Measurements from ENCODE around the gene ACOT7.

The ACOT7 gene

DNA sequence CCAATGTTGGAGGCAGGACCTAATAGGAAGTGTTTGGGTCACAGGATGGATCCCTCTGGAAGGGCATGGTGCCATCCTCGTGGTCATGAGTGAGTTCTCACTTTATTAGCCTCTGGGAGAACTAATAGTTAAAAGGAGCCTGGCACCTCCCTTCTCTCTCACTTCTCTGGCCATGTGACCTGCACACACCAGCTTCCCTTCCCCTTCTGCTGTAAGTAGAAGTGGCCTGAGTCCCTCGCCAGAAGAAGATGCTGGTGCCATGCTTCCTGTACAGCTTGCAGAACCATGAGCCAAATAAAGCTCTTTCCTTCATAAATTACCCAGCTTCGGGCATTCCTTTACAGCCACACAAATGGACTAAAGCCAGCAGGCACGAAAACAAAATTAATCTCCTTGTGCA, 23.6 kb downstream of the ACOT7 start:
- in situ Hi-C loops (cut with MboI; ENCODE audit: low sequenced_read_pairs) = no loop called here

GRCh38 chr1:6367381-6368012, 26.1 kb downstream of the ACOT7 start:
- in situ Hi-C loops (cut with MboI; ENCODE audit: low sequenced_read_pairs) = no loop called here

- in situ Hi-C loops (cut with MboI; ENCODE audit: low sequenced_read_pairs) = no loop called here
Observed at GRCh38 chr1:6365047-6365446, 28.5 kb downstream of the ACOT7 start.

GRCh38 chr1:6363085-6363884, 30.3 kb downstream of the ACOT7 start:
- in situ Hi-C loops (cut with MboI; ENCODE audit: low sequenced_read_pairs) = loop anchor here (5.0 kb wide), 1 partner anchor 39 kb away; no protein-coding TSS in a partner anchor

DNA sequence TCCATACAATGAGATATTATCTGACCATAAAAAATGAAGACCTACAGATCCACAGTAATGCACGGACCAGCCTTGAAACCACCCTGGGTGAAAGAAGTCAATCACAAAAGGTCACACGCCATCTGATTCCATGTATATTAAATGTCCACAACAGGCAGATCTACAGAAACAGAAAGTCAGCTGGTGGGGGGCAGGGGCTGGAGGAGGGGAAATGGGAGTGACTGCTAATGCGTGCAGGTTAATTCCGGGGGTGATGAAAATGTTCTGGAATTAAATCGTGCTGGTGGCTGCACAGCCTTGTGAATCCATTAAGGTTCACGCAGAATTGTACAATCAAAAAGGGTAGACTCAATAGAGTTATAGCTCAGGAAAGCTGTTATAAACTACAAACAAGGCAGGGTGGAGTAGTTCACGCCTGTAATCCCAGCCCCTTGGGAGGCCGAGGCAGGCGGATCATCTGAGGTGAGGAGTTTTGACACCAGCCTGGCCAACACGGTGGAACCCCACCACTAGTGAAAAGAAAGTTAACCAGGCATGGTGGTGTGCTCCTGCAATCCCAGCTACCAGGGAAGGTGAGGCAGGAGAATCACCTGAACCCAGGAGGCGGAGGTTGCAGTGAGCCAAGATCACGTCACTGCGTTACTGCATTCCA, 32.3 kb downstream of the ACOT7 start:
- in situ Hi-C loops (cut with MboI; ENCODE audit: low sequenced_read_pairs) = loop anchor here (5.0 kb wide), 1 partner anchor 41 kb away; no protein-coding TSS in a partner anchor

- in situ Hi-C loops (cut with MboI; ENCODE audit: low sequenced_read_pairs) = loop anchor here (5.0 kb wide), 1 partner anchor 42 kb away; no protein-coding TSS in a partner anchor
Observed at GRCh38 chr1:6360517-6361070, 33.0 kb downstream of the ACOT7 start.

GRCh38 chr1:6360117-6360496, 33.5 kb downstream of the ACOT7 start:
- in situ Hi-C loops (cut with MboI; ENCODE audit: low sequenced_read_pairs) = loop anchor here (5.0 kb wide), 1 partner anchor 42 kb away; no protein-coding TSS in a partner anchor

- in situ Hi-C loops (cut with MboI; ENCODE audit: low sequenced_read_pairs) = loop anchor here (5.0 kb wide), 1 partner anchor 43 kb away; no protein-coding TSS in a partner anchor
Observed at GRCh38 chr1:6359216-6360116, 34.1 kb downstream of the ACOT7 start.

GRCh38 chr1:6358757-6359201, 34.8 kb downstream of the ACOT7 start:
- in situ Hi-C loops (cut with MboI; ENCODE audit: low sequenced_read_pairs) = no loop called here

- in situ Hi-C loops (cut with MboI; ENCODE audit: low sequenced_read_pairs) = no loop called here
Observed at GRCh38 chr1:6358144-6358624, 35.4 kb downstream of the ACOT7 start.

DNA sequence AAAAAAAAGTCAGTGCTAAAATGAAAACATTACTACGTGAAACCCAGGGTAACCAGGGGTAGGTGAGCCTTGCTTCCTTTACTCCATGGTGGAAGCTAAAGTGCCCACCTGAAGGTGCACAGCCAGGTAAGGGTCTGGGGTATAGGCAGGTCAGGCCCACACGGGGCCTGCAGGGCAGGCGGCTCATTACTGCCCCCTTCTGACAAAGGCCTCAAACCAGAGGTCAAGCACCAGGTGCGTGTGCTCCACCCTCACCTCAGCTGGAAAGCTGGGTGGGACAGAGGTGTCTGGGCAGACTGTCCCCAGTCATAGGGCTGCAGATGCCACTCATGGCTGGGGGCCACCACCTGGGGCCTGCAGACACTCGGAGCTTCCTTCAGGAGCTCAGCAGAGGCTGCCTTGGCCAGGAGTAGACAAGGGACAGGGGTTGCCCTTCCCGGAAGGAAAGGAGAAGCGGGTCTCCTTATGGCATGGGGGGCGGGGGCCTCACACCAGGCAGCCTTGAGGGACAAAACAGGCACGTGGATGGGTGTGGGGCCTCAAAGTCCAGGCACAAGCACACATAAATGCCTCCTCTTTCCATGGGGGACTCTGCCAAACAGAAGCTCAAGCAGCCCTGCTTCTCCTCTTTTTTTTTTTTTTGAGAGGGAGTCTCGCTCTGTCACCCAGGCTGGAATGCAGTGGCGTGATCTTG, 36.2 kb downstream of the ACOT7 start:
- in situ Hi-C loops (cut with MboI; ENCODE audit: low sequenced_read_pairs) = no loop called here

DNA sequence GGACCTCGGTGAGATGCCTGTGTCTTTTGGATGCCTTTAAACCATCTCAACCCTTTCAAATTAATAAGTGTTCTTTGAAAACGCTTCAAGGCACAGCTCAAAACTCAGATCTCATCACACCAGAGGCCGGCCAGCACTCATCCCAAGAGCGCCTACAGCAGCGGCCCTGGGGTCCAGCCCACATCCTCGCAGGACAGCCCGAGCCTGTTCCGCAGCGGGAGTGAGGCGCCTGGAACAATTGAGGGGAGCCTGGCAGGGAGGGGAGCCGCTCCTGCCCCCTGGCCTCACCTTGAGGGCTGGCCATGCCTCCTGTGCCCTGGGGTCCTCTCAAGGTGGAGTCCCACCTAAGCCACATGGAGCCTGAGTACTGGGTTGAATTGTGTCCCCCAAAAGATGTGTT, 37.9 kb downstream of the ACOT7 start:
- in situ Hi-C loops (cut with MboI; ENCODE audit: low sequenced_read_pairs) = no loop called here

DNA sequence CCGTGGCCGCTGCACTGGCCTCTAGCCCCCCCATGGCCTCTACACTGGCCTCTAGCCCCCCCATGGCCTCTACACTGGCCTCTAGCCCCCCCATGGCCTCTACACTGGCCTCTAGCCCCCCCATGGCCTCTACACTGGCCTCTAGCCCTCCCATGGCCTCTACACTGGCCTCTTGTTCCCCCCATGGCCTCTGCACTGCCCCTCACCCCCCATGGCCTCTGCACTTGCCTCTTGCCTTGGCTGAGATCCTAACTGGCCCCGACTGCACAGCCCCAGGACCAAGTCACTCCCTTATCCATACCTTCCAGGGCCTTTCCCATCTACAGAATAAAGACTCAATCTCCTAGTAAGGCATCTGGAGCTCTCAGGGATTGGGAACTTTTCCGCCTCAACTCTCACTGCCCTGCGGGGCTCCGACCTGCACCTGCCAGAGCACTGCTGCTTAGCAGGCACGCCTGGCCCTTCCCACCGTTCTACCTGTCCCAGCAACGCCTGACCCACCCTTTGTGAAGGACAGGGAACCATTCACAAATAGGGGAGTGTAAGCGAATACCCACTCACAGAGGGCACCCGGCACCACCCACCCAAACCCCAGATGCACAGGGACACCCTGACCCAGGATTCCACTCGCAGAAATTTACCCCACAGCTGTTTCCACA, 38.8 kb downstream of the ACOT7 start:
- in situ Hi-C loops (cut with MboI; ENCODE audit: low sequenced_read_pairs) = no loop called here

- in situ Hi-C loops (cut with MboI; ENCODE audit: low sequenced_read_pairs) = no loop called here
Observed at GRCh38 chr1:6353955-6354658, 39.5 kb downstream of the ACOT7 start.

GRCh38 chr1:6353619-6353954, 40.0 kb downstream of the ACOT7 start:
- in situ Hi-C loops (cut with MboI; ENCODE audit: low sequenced_read_pairs) = no loop called here

GRCh38 chr1:6352138-6352563, 41.4 kb downstream of the ACOT7 start:
- in situ Hi-C loops (cut with MboI; ENCODE audit: low sequenced_read_pairs) = no loop called here

GRCh38 chr1:6351480-6352137, 42.0 kb downstream of the ACOT7 start:
- in situ Hi-C loops (cut with MboI; ENCODE audit: low sequenced_read_pairs) = no loop called here
